GM10266 (cell line): Measurements from ENCODE around the gene PDLIM7.

Experiments
- DNase-seq: peaks from one replicate; pipeline ENCODE4 v3.0.0; 2012; ENCODE audit errors: extremely low spot score
- CTCF ChIP-seq: IDR thresholded peaks from 2 replicates; pipeline ENCODE4 v1.5.1; 2012; ENCODE audit warnings: mild to moderate bottlenecking, low read depth; ENCODE audit not compliant: control insufficient read depth, insufficient read depth; ENCODE audit errors: missing control alignments

The PDLIM7 gene

GRCh38 chr5:177459819-177460628 is 37.4 kb downstream of the PDLIM7 start:
- TF ChIP-seq CTCF, result no peak
- DNase-seq, result no peak

GRCh38 chr5:177459357-177459756 is 38.0 kb downstream of the PDLIM7 start:
- no peak for DNase-seq
- no peak for TF ChIP-seq CTCF

GRCh38 chr5:177458912-177459350 is 38.5 kb downstream of the PDLIM7 start:
- DNase-seq, result no peak

GRCh38 chr5:177457852-177458681 is 39.3 kb downstream of the PDLIM7 start:
- no peak for TF ChIP-seq CTCF
- no peak for DNase-seq

More at GRCh38 chr5:177458912-177459350, 38.5 kb downstream of the PDLIM7 start:
- no peak for TF ChIP-seq CTCF

- peak; percentile 32 for TF ChIP-seq CTCF
- DNase-seq, result peak; percentile 94
Observed at GRCh38 chr5:177456976-177457851, 40.2 kb downstream of the PDLIM7 start.

GRCh38 chr5:177456591-177456964 is 40.8 kb downstream of the PDLIM7 start:
- TF ChIP-seq CTCF, result no peak
- no peak for DNase-seq
